Parathyroid adenoma (tissue), 2 donors: ENCODE measurements around the gene CTNNA1.

Experiments used
- H2AFZ ChIP-seq: fragments of 300-600 bp; sonication (generic); one replicate; pipeline ENCODE4 v1.7.0; 2017; ENCODE audit warnings: antibody characterized with exemption, mild to moderate bottlenecking
- H3K27ac ChIP-seq: fragments of 300-600 bp; sonication (generic); one replicate; pipeline ENCODE4 v1.7.0; 2017
- H3K27me3 ChIP-seq: fragments of 300-600 bp; sonication (generic); one replicate; pipeline ENCODE4 v1.7.0; 2017; ENCODE audit warnings: low read length; ENCODE audit not compliant: control insufficient read depth, insufficient read depth
- H3K36me3 ChIP-seq: fragments of 300-600 bp; sonication (generic); one replicate; pipeline ENCODE4 v1.7.0; 2017; ENCODE audit warnings: low read length; ENCODE audit not compliant: control insufficient read depth, insufficient read depth
- H3K4me1 ChIP-seq: fragments of 300-600 bp; sonication (generic); one replicate; pipeline ENCODE4 v1.7.0; 2017; ENCODE audit warnings: control low read depth
- H3K4me2 ChIP-seq: fragments of 300-600 bp; sonication (generic); one replicate; pipeline ENCODE4 v1.7.0; 2017; ENCODE audit warnings: low read length
- H3K4me3 ChIP-seq: fragments of 300-600 bp; sonication (generic); one replicate; pipeline ENCODE4 v1.7.0; 2017; ENCODE audit warnings: low read depth, low read length
- H3K79me2 ChIP-seq: fragments of 300-600 bp; sonication (generic); one replicate; pipeline ENCODE4 v1.7.0; 2017; ENCODE audit warnings: control low read depth
- H3K9ac ChIP-seq: fragments of 300-600 bp; sonication (generic); one replicate; pipeline ENCODE4 v1.7.0; 2017; ENCODE audit warnings: mild to moderate bottlenecking
- H3K9me3 ChIP-seq: fragments of 300-600 bp; sonication (generic); one replicate; pipeline ENCODE4 v1.7.0; 2017; ENCODE audit warnings: low read length; ENCODE audit not compliant: control insufficient read depth
- TF ChIP-seq, protein P1 (sequence below): fragments of 300-600 bp; sonication (generic); IDR thresholded peaks from one replicate; pipeline ENCODE4 v1.7.0; 2017; ENCODE audit warnings: antibody characterized with exemption, mild to moderate bottlenecking
- donor health status: primary hyperparathyroidism.

Gene CTNNA1

GRCh38 chr5:138981586-138981985 is 228.4 kb downstream of the CTNNA1 start:
- H3K4me1 ChIP-seq, result no peaks in the 10 kb centered on the region
- no peaks in the 10 kb centered on the region for H3K27me3 ChIP-seq
- no peak overlapping the region for H3K4me3 ChIP-seq
- TF ChIP-seq, protein P1, sequence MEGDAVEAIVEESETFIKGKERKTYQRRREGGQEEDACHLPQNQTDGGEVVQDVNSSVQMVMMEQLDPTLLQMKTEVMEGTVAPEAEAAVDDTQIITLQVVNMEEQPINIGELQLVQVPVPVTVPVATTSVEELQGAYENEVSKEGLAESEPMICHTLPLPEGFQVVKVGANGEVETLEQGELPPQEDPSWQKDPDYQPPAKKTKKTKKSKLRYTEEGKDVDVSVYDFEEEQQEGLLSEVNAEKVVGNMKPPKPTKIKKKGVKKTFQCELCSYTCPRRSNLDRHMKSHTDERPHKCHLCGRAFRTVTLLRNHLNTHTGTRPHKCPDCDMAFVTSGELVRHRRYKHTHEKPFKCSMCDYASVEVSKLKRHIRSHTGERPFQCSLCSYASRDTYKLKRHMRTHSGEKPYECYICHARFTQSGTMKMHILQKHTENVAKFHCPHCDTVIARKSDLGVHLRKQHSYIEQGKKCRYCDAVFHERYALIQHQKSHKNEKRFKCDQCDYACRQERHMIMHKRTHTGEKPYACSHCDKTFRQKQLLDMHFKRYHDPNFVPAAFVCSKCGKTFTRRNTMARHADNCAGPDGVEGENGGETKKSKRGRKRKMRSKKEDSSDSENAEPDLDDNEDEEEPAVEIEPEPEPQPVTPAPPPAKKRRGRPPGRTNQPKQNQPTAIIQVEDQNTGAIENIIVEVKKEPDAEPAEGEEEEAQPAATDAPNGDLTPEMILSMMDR, result no peak
- no peak overlapping the region for H3K27ac ChIP-seq
- H3K9ac ChIP-seq, result no peak overlapping the region
- no peak overlapping the region for H2AFZ ChIP-seq
- no peaks in the 10 kb centered on the region for H3K9me3 ChIP-seq
- no peaks in the 10 kb centered on the region for H3K36me3 ChIP-seq
- no peak overlapping the region for H3K4me2 ChIP-seq
- no peaks in the 10 kb centered on the region for H3K79me2 ChIP-seq

- Histone ChIP-seq H3K27ac (no peak overlapping the region), H3K4me1 (no peaks in the 10 kb centered on the region), H3K4me3 (no peak overlapping the region)
These were observed 230.8 kb downstream of the CTNNA1 start for GRCh38 chr5:138983984-138984383.

More at GRCh38 chr5:138983984-138984383, 230.8 kb downstream of the CTNNA1 start:
- Histone ChIP-seq H3K4me2 (no peak overlapping the region), H3K36me3 (no peaks in the 10 kb centered on the region), H3K27me3 (no peaks in the 10 kb centered on the region), H3K79me2 (no peaks in the 10 kb centered on the region), H2AFZ (no peak overlapping the region), H3K9me3 (no peaks in the 10 kb centered on the region), H3K9ac (no peak overlapping the region)
- TF ChIP-seq, protein P1, result no peak
